Retinal pigment epithelial cell (primary cell): ENCODE results near the gene ABCB7.
"Not testable (repeated sequence)": the region's sequence is repeated elsewhere in the genome, so short reads cannot be mapped to it uniquely, and the experiment has no call there.

ENCODE experiments used
- DNase-seq: peaks from one replicate; pipeline ENCODE4 v3.0.0-alpha.2; 2010; ENCODE audit warnings: low read depth
- H3K4me3 ChIP-seq: 2 replicates; pipeline ENCODE4 v1.5.1; 2011; ENCODE audit warnings: mild to moderate bottlenecking, low read length, control low read depth, moderate library complexity
- TF ChIP-seq, protein P1 (sequence below): conservative IDR thresholded peaks from 2 replicates; pipeline ENCODE4 v1.5.1; 2011; ENCODE audit warnings: low read depth, low read length, control low read depth, inconsistent platforms

ABCB7 gene

DNA sequence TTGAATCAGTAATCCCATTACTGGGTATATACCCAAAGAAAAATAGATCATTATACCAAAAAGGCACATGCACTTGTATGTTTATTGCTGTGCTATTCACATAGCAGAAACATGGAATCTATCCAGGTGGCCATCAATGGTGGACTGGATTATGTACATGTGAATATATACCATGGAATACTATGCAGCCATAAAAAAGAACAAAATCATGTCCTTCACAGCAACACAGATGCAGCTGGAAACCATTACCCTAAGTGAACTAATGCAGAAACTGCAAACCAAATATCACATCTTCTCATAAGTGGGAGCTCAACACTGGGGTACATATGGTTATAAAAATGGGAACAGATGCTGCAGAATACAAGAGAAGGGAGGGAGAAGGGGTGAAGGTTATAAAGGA, 110.7 kb downstream of the ABCB7 start:
- DNase-seq, result no peak
- TF ChIP-seq, protein P1, sequence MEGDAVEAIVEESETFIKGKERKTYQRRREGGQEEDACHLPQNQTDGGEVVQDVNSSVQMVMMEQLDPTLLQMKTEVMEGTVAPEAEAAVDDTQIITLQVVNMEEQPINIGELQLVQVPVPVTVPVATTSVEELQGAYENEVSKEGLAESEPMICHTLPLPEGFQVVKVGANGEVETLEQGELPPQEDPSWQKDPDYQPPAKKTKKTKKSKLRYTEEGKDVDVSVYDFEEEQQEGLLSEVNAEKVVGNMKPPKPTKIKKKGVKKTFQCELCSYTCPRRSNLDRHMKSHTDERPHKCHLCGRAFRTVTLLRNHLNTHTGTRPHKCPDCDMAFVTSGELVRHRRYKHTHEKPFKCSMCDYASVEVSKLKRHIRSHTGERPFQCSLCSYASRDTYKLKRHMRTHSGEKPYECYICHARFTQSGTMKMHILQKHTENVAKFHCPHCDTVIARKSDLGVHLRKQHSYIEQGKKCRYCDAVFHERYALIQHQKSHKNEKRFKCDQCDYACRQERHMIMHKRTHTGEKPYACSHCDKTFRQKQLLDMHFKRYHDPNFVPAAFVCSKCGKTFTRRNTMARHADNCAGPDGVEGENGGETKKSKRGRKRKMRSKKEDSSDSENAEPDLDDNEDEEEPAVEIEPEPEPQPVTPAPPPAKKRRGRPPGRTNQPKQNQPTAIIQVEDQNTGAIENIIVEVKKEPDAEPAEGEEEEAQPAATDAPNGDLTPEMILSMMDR, result no peak
- no peak overlapping the region for H3K4me3 ChIP-seq

DNA sequence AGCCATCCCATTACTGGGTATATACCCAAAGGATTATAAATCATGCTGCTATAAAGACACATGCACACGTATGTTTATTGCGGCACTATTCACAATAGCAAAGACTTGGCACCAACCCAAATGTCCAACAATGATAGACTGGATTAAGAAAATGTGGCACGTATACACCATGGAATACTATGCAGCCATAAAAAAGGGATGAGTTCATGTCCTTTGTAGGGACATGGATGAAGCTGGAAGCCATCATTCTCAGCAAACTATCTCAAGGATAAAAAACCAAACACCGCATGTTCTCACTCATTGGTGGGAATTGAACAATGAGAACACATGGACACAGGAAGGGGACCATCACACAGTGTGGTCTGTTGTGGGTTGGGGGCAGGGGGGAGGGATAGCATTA, 111.9 kb downstream of the ABCB7 start:
- DNase-seq, H3K4me3 ChIP-seq: not testable (repeated sequence)

DNA sequence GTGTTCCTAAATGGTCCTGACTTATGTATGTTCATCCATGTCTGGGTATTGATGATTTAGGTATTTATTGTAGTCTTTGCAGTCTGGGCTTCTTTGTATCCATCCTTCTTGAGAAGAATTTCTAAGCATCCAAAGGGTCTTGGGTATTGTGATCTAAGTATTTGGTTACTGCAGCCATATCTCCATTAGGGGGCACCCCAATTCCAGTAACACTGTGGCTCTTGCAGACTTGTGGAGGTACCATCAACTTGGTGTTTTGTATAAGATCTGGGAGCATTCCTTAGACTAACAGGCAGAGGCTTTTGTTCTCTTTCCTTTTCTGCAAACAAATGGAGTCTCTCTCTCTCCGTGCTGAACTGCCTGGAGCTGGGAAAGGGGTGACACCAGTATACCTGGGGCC, 117.2 kb downstream of the ABCB7 start:
- DNase-seq, result no peak
- no peak overlapping the region for H3K4me3 ChIP-seq
- TF ChIP-seq, protein P1, result peak; percentile 31
